A172 (cell line): Measurements from ENCODE around the gene INSRR. TPM values are rescaled to one million over a fixed set of nuclear protein-coding genes. Genes with fewer than 3 reads are reported as not detected.
A peak's percentile ranks its signal among the peaks of the same experiment; 100 is the strongest.

Source experiments
- DNase-seq: peaks from one replicate; pipeline ENCODE4 v3.0.0-alpha.2; 2015; ENCODE audit warnings: low spot score
- total RNA-seq: library from RNA; depleted of rRNA; stranded (reverse); fragments of >200 nt; shearing (Covaris generic); gene quantifications from 2 replicates; pipeline ENCODE4 v1.2.3, GENCODE V29; 2014

The INSRR gene
- total RNA-seq, 1 experiment from 2014 or later, result not detected

GRCh38 chr1:156875341-156875615 is 16.4 kb upstream of the INSRR start:
- DNase-seq, result no peak

- no peak for DNase-seq
Measured at GRCh38 chr1:156874572-156875340, 15.8 kb upstream of the INSRR start.

DNA sequence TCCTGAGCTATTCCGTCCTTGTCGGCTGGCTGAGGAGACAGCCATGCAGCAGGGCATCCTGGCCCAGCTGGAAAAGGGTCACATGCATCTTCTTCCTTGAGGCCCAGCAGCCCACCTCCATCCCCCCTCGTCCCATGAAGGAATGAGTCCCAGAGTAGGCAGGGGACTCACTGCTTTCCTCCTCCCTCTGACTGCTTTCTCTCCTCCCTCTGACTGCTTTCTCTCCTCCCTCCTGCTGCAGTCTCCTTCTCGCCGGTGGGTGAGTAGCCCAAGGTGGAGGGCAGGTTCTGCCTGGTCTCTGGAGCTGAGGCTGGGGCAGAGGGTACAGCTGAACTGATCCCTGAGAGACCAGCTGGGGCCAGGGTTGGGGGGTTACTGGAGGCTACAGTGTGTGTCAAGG is 15.2 kb upstream of the INSRR start:
- no peak for DNase-seq

DNA sequence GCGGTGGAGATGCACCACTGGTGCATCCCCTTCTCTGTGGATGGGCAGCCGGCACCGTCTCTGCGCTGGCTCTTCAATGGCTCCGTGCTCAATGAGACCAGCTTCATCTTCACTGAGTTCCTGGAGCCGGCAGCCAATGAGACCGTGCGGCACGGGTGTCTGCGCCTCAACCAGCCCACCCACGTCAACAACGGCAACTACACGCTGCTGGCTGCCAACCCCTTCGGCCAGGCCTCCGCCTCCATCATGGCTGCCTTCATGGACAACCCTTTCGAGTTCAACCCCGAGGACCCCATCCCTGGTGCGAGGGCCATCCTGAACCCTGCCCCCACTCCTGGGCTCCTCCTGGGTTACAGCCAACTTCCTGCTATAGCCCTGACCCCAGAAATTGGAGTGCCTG is 14.7 kb upstream of the INSRR start:
- DNase-seq, result no peak

GRCh38 chr1:156869455-156869854 is 10.5 kb upstream of the INSRR start:
- DNase-seq, result no peak

DNA sequence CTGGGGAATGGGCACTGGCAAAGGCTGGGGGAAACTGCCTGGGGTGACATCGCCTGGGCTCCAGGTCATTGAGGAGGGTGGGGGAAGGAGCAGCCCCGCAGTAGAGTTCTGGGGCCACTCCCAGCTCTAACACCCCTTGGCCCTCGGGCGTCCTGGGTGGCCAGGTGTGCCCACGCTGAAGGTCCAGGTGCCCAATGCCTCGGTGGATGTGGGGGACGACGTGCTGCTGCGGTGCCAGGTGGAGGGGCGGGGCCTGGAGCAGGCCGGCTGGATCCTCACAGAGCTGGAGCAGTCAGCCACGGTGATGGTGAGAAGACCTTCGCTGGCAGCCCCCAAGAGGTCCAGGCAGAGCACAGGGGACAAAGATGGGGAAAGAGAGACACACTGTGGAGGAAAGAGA is 9.4 kb upstream of the INSRR start:
- DNase-seq, result no peak

DNA sequence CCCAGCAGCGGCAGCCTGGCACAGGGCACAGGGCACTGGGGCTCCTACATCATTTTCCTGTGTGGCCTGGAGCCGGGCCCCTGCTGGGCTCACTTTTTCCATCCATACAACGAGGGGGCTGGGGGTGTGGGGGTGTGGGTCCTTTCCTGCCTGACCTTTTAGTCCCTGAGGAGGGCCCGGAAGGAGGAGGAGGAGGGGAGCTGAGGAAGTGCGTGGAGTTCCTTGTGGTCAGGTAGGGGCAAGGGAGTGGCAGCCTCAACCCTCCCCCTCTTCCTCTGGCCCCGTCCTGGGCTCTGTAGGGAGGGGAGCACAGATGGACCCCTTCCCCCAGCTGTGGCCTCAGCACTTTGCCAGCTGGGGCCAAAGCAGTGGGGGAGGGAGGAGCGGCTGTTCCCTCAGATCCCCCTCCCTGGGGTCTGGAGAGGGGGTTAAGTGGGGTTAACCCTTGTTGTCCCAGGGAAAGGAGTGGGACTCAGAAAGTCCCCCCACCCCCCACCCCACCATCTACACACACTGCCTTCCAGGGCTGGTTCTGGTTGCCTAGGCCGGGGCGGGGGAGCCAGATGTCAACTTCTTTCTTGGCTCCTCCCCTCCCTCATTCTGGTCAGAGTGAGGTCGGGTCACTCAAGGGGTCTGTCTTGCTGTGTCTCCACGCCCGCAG is 7.5 kb upstream of the INSRR start:
- DNase-seq, result no peak

- no peak for DNase-seq
Measured at GRCh38 chr1:156865865-156866248, 6.9 kb upstream of the INSRR start.

DNA sequence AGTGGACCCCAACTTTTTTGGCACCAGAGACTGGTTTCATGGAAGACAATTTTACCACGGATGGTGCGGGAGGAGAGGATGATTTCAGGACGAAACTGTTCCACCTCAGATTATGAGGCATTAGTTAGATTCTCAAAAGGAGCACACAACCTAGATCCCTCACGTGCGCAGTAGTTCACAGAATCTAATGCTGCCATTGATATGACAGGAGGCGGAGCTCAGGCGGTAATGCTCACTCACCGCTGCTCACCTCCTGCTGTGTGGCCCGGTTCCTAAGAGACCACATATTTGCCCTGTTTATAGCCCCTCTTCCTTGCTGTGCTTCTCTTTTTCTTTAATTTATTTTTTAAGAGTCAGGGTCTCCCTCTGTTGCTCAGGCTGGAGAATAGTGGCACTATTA is 6.3 kb upstream of the INSRR start:
- DNase-seq, result no peak

DNA sequence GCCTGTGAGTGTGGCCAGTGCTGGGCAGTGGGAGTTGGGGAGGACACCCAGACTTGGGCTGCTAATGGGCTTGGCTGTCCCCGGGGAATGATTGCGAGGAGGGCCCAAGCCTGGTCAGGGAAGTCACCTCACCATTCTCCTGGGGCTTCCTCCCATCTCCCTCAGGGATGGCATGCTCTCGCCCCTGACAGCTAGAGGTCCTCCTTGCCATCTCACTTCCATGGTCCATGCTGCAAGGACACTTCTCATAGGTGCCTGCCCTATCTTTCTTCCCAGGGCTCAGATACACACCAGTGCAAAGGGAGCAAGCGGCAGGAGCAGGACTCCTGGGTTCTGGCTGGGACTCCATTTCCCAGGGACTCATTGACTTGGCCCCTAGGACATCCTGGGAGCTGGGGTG is 5.9 kb upstream of the INSRR start:
- DNase-seq, result no peak

DNA sequence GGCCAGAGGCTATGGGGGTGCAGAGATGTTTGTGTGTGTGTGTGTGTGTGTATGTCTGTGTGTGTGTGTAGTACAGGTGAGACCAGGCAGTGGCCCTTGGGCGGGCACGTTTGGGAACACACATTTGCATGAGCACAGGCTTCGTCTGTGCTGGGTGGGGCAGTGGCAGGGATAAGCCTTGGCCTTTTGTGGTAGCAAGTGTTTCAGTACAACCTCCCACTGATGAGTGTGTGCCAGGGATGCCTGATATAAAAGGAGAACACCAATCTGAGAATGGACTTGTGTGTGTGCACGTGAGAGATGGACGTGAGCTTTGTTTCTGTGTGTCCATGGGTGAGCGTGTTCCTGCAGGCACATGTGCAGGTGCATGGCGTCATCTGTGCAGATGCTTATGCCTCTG is 4.7 kb upstream of the INSRR start:
- no peak for DNase-seq

DNA sequence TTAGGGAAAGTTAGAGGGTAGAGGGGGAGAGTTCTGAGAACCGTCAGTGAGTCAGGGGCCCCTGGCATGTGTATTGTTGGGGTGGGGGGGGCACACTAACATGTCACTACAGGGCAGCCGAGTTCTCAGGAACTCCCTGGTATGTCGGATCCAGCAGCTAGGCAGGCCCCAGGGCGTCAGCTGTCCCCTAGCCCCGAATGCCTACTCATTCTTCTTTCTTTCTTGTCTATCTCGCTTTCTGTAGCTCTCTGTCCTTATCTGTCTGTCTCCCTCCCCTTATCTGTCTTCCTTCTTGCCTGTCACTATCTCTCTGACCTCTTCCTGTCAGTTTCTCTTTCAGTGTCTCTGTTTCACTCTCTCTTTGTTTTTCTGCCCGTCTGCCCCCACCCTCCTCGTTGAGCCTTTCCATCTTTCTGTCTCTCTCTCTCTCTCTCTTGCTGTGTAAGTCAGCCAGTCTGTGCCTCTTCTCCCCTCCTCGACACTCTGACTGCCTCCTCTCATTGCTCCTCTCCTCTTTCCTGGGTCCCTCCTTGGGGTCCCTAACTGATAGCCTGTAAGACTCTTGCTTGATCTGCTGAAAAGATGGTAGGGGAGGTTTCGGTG is 4.2 kb upstream of the INSRR start:
- DNase-seq, result no peak

- DNase-seq, result no peak
Measured at GRCh38 chr1:156862584-156862983, 3.7 kb upstream of the INSRR start.

DNA sequence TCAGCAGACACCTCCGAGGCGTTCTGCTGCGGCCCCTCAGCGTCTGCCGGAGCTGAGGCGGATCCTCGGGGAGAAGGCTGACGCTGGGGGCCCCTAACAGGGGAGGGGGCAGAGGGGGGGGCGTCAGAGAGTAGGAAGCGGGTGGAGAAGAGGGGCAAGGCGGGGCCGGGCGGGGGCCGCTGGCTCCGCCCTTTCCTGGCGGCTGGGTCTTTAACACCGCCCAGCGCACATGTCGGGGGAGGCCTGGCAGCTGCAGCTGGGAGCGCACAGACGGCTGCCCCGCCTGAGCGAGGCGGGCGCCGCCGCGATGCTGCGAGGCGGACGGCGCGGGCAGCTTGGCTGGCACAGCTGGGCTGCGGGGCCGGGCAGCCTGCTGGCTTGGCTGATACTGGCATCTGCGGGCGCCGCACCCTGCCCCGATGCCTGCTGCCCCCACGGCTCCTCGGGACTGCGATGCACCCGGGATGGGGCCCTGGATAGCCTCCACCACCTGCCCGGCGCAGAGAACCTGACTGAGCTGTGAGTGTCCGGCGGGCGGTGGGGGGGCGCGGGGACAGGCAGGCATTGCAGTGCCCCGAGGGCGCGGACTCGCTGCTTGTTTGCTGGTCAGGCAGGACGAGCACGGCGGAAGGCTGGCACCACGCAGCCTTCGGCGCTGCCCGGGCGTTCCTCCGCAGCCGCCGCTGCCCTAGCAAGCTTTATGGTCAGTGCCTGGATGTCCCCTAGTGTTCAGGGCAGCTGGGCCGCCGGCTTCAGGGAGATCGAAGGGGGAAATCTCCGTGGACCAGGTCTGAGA is 1.9 kb upstream of the INSRR start, which contains the start of gene NTRK1:
TSS of gene NTRK1 (plus strand) at position 238 of the 796 bp plus-strand sequence. CDS start at position 308, 70 bp downstream.
- no peak for DNase-seq

- DNase-seq, result peak; percentile 30
Measured at GRCh38 chr1:156860113-156860627, 1.3 kb upstream of the INSRR start.

DNA sequence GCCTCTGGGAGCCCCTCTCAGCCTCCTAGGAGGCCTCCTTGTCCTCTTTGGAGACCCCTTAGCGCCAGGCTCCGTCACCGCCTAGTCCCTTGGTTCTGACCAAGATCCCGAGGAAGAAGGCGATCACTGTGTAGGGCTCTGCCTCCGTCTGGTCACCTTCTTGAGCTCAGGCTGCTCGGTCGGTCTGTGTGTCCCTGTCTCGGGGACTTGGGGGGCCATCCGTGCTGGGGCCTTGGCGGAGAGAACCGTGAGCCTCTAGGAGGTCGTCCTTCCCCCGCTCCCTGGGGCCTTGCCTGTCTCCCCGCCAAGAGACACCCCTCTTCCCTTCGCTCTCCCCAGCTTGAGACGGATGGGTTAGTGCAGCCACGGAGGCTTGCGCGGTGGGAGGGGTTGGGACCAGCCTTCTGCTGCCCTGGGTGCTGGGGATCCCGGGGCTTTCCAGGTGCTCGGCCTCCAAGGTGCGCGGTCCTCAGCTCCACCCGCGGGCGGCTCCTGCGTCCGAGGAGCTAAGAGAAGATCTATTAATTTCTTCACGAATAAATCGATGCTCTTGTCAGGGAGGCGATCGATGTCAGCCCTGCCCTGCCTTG is 701 bp upstream of the INSRR start:
- DNase-seq, result no peak

DNA sequence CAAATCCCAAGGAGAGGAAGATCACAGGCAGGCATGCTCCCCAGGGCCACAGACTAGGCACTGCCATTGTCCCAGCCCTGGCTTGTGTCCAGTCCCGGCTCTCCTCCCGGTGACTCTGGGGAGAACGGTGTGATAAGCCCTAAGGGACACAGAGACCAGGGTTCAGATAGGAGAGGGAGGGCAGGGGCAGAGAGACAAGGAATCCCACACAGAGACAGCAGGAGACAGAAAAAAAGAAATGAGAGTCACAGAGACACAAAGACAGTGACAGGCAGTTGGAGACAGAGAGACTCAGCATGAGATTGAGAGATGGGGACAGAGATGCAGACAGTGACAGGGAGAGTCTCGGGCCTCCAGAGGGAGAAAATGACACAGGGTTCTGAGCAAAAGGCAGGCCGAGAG is 361 bp downstream of the INSRR start:
- DNase-seq, result no peak

DNA sequence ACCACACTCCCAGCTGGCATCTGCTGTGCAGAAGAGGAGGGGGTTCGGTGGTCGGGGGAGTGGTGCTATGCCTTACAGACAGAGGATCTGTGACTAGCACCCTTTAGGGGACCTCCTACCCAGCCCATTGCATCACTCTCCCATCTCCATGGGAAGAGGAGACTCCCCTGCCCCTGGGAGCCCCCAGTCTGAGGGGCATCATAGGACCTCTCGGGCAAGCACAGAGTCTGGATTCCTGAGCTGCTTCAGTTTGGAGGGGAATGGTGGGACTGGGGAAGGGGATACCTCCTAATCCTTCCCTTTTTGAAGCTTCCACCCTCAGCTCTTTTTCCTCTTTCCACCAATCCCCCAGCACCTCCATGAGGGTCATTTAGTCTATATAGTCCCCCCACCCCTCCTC is 1.4 kb downstream of the INSRR start:
- DNase-seq, result no peak

DNA sequence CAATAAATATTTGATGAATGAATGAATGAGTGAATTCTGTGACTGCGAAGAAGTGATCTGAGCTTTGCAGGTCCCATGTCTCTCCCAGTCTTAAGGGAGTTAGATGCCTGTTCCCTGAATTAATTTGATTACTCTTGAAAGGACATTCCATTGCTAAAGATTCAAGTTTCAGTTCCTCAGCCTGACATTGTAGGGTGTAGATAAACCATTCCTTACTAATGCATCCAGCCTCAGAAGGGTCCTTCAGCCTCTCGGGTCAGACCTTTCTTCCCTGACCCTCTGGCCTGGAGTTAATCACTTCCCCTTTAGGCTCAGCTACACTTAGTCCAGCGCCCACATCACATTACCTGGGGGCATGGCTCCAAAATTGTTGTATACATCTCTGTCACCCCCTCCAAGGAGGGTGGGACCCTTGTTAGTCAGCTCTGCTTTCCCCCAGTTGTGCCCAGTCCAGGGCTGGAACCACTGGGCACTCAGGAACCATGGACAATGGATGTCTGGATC is 2.6 kb downstream of the INSRR start:
- DNase-seq, result no peak

DNA sequence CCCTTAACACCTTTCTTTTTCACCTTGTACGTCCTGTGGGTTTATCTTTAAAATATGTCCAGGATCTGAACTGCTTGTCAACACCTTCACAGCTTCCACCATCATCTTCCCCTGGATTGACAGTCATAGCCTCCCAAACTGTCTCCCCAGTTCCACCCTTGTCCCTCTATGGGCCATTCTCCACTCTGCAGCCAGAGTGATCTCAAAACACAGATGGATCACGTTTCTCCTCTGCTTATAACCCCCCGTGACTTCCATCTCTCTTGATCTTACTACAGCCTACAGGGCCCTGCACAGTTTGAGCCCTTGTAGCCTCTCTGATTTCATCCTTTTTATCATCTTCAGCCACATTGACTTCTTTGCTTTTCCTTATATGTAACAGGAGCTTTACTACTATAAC is 4.3 kb downstream of the INSRR start:
- DNase-seq, result no peak

- no peak for DNase-seq
Measured at GRCh38 chr1:156853761-156854160, 5.2 kb downstream of the INSRR start.

- DNase-seq, result no peak
Measured at GRCh38 chr1:156852418-156852874, 6.5 kb downstream of the INSRR start.
